HG03354 (cell line): ENCODE results near the gene CHRNG.
"Not testable (repeated sequence)": the region's sequence is repeated elsewhere in the genome, so short reads cannot be mapped to it uniquely, and the experiment has no call there.

Source experiments
- ATAC-seq: cut with Tn5 transposase; IDR thresholded peaks from one replicate; pipeline ENCODE4 v1.9.1; 2021; ENCODE audit warnings: mild to moderate bottlenecking; ENCODE audit not compliant: unreplicated experiment, poor library complexity, severe bottlenecking

The CHRNG gene

GRCh38 chr2:232525199-232525598 is 14.3 kb upstream of the CHRNG start:
- ATAC-seq: no peak

GRCh38 chr2:232525791-232526371 is 13.6 kb upstream of the CHRNG start, which contains the start of gene CHRND:
Gene CHRND (plus strand): TSS chr2:232526160. CDS start chr2:232526216, 56 bp downstream.
- no peak for ATAC-seq

DNA sequence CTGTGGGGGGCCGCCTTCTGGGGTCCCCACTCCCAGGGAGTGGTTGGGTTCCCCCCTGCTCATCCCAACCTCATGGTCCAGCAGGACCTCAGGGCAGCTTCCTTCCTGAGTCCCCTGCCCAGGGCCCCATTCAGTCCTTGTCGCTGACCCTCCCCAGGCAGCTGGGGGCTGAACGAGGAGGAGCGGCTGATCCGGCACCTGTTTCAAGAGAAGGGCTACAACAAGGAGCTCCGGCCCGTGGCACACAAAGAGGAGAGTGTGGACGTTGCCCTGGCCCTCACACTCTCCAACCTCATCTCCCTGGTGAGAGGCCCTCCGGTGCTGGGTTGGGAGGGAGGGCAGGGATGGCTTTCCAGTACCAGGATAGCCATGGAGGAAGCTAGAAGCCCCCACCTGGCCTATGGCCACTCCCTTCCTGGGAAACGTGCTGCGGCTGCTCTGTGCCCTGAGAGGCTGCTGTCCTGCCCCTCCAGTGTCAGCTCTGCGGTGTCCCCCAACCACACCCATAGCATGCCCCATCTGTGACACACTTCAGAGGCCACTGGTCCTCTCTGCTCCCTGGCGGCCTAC is 13.0 kb upstream of the CHRNG start:
- ATAC-seq: no peak

GRCh38 chr2:232527905-232528470 is 11.5 kb upstream of the CHRNG start:
- no peak for ATAC-seq

DNA sequence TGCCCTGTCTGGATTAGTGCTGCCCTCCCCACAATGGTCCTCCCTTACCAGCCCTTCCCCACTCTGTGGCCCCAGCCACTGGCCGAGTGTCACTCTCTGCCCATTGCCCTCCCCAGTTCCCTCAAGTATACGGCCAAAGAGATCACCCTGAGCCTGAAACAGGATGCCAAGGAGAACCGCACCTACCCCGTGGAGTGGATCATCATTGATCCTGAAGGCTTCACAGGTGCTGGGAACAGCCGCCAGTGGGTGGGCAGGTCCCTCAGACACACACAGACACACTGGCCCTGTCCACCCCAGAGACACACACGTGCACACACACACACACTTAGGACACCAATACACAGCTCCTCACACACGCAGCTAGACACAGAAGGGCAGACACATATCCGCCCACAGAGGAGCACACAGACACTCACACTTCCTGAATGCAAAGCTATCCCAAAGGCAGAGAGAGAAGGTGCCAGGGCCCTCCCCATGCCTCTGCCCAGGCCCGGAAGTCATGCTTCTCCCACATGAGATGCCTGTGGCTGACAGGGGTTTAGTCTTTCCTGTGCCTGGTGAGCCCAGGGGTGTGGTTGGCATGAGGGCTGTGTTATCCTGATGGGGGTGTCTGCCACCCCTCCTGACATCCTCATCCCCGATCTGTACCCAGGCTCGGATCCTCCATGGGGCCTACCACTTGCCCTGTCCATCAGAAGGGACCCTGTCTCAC is 10.6 kb upstream of the CHRNG start:
- no peak for ATAC-seq

DNA sequence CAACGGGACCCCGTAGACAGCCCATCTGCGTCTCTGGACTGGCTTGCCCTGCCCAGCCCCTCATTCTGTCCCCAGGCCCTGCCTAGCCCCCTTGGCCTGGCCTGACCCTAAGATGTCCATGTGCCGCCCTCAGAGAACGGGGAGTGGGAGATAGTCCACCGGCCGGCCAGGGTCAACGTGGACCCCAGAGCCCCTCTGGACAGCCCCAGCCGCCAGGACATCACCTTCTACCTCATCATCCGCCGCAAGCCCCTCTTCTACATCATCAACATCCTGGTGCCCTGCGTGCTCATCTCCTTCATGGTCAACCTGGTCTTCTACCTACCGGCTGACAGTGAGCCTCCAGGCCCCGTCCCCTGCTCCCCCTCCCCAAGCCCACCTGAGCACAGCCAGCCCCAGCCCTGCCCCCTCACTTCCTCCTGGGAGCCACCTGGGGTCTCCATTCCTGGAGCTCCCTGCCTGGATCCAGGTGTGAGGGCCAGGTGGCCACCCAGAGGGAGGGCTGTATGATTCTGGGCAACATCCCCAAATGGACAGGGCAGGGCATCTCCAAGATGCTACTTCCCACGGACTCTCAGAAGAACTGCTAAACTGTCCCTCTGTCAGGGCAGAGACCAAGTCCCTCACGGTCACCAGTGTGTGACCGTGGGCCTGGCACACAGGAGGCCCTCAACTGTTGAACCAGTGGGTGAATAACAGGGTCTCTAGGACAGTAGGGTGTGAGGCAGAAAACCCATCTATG is 9.5 kb upstream of the CHRNG start:
- no peak for ATAC-seq

GRCh38 chr2:232530626-232531260 is 8.7 kb upstream of the CHRNG start:
- ATAC-seq: no peak

DNA sequence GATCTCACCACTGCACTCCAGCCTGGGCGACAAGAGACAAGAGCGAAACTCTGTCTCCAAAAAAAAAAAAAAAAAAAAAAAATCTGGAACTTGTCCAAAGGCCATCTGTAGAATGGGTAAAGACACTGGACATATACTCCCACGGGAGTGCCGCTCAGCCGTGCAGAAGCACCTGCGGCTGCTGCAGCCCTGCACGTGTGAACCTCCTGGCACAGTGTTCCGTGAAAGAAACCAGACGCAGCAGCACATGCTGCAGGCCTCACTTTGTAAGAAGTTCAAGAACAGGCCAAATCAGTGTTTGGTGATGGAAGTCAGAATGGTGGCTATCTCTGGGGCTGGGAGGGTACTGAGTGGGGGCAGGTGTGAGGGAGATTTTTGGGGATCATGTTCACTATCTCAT is 7.1 kb upstream of the CHRNG start:
- ATAC-seq: no peak

GRCh38 chr2:232532821-232533220 is 6.7 kb upstream of the CHRNG start:
- not testable (repeated sequence) for ATAC-seq

- ATAC-seq: no peak
Measured at GRCh38 chr2:232533944-232534710, 5.4 kb upstream of the CHRNG start.

- no peak for ATAC-seq
Measured at GRCh38 chr2:232534940-232535651, 4.4 kb upstream of the CHRNG start.

DNA sequence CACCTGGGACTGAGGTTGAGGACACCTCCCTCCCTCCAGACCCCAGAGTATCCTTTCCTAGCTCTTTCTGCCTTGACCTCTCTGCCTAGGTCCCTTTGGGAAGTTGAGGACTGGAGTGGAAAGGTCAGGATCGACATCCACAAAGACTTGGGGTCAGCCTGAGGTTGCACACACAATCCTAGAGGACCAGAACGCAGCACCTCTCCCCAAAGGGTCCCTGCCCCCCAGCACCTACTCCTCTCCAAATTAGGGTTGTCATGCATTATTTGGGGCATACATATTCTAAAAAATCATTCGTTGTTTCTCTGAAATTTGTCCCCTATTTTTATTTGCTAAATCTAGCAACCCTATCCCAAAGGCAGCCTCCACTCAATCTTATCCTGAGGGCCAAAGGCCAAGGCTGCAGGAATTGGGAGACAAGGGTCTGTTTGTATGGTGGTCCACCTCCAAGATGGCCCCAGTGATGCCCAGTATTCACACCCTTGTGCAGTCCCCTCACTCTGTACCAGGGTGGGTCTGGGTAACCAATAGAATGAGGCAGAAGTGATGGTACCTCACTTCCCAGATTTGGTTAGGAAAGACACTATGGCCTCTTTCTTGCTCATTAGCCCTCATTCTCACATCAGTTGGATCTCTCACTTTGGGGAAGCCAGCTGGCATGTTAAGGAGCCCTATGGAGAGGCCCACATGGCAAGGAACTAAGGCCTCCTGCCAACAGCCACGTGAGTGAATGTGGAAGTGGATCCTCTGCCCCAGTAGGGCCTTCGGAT is 3.5 kb upstream of the CHRNG start:
- ATAC-seq: no peak

DNA sequence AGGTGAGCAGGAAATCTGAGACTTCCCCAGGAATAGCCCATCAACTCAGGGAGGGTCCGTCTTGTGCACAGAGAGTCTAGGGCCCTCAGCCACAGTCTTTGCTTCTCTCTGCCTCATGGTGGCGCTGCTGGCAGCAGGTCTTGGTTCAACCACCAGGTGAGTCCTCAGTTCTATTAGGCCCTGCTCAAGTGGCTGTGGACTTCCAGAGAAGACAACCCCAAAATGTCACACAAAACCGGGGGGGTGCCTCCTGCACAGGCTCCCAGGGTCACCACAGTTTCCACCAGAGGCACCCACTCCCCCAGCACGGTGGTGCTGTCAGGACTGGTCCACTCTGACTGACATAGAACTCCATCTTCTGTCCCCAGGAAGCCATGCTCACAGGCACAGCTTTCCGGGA is 2.4 kb upstream of the CHRNG start:
- no peak for ATAC-seq

- no peak for ATAC-seq
Measured at GRCh38 chr2:232537499-232537898, 2.0 kb upstream of the CHRNG start.

GRCh38 chr2:232538671-232539070 is 821 bp upstream of the CHRNG start:
- no peak for ATAC-seq

DNA sequence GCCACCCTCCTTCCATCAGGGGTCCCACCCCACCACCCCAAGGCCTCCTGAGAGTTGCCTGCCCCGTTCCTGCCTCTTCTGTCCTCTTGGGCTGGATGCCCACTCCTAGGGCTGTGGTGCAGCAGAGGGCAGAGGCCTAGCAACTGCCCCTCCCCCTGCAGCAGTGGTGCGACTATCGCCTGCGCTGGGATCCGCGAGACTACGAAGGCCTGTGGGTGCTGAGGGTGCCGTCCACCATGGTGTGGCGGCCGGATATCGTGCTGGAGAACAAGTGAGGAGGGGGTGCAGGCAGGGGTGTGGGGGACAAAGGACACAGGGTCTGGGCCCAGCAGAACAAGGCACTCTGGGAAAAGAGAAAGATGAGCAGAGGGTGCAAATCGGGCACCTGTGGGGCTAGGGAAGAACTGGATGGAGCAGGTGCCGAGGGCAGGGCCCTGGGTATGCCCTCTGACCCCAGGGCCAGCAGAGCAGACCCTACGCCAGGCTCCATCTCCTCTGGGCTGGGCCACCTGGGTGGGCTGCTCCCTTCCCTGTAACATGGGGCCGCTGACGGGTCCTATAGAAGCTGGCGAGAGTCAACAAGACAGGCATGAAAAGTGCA is 1.0 kb downstream of the CHRNG start:
- ATAC-seq: no peak

GRCh38 chr2:232541195-232541960 is 1.9 kb downstream of the CHRNG start:
- ATAC-seq: no peak
